A549 treated with RU486 at 1 μM for 4 hours (cell line): ENCODE results near the gene ZNF526. TPM values are rescaled to one million over a fixed set of nuclear protein-coding genes. Genes with fewer than 3 reads are reported as not detected.

Experiments used
- total RNA-seq: library from RNA; stranded (reverse); fragments of 200-300 nt; extraction: Qiagen RNA extraction; gene quantifications from 5 replicates; pipeline ENCODE4 v1.2.3, GENCODE V29; 2022; ENCODE audit warnings: low read depth

ZNF526 gene, protein sequence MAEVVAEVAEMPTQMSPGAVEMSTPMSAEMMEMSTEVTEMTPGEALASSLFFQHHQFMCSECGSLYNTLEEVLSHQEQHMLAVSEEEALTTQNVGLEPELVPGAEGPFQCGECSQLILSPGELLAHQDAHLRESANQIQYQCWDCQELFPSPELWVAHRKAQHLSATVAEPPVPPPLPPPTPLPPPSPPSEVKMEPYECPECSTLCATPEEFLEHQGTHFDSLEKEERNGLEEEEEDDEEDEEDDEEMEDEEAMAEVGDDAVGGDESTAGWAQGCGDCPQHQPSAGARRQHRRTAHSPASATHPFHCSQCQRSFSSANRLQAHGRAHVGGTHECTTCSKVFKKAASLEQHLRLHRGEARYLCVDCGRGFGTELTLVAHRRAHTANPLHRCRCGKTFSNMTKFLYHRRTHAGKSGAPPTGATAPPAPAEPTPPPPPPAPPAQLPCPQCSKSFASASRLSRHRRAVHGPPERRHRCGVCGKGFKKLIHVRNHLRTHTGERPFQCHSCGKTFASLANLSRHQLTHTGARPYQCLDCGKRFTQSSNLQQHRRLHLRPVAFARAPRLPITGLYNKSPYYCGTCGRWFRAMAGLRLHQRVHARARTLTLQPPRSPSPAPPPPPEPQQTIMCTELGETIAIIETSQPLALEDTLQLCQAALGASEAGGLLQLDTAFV
- 15.6 to 20.6 TPM (median 19.6 TPM) in 5 replicates for total RNA-seq

DNA sequence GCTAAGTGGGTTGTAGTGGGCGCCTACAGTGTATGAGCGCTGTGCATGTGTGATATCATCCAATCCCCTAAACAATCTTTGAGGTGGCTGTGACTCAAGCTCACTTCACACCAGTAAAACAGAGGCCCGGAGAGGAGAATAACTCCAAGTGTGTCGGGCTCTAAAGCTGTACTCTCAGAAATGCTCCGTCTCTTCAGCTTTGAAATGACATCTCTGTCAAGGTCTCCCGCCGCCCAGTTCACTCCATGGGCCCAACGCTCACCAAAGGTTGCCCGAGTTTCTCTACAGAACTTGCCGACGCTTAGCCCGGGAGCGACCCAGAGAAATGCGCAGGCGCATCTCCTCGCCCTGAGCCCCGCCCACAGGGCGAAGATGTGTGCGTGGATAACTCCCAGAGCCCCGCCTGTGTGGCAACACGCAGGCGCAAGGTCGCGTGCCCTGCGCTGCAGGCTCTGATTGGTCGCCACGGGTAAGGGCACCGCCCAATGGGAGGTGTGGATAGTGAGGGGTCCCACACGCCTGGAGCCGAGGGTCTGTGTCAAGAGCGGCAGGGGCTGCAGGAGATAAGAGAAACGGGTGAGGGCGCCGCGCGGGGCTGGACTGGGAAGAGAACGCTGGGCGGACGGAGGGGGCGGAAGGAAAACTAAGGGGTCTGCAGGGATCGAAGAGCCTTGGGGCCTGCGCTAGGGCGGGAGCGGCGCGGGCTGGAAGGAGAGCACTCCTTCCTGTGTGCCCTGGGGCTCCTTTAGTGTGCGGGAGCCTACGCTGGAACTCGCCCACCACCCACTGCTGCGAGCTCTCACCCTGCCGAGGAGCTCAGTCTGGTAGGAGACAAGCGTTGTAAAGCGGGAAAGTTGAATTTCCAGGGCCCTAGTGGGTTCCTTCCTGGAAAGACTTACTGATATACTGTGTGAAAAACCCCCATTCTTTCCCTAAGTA is at the start of gene ZNF526:
Gene ZNF526 (plus strand): TSS at position 501 of the 939 bp plus-strand sequence. CDS start 4,092 bp downstream, outside the sequence.

DNA sequence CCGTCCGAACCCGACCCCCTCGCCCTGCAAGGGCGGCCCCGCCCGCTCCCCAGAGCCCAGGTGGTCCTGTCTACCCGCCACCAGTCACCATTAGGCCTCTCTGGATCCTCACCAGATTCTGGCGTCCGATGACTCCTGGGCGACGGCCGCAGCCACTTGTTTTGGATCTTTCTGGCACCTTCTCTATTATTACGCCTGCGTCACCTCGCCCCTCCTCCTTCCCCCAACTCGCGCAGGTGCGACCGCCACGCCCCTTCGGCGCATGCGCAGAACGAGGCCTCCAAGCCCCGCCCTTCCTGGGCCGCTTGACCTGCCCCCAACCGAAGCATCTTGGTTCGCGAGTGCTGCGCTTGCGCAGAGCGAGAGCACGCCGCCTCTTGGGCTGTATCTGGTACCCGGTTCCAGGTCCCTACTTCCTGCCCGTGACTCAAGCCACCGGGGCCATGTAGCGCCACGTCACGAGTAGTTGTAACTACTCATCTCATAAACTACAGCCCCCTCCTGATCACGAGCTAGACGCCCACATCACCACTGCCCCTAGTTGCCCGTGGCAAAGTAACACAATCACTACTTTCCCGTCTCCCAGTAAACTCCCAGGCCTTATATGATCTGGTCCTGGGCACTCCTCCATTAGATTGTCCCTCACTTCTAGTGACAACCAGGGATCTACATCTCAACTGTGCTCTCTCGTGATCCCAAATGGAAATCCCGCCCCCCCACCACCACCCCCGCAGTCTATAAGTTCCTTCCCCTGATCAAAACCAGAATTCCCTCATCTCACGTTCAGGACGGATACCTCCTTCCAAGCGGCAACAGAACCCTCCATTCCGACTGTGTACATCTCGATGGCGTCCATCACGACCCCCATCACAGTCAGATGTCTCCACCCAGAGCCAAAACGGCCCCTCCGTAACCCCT is 2.3 kb upstream of the ZNF526 start, which contains the start of gene DEDD2:
Gene DEDD2 (minus strand): TSS at position 158 of the 918 bp plus-strand sequence. CDS start 670 bp downstream, outside the sequence.

DNA sequence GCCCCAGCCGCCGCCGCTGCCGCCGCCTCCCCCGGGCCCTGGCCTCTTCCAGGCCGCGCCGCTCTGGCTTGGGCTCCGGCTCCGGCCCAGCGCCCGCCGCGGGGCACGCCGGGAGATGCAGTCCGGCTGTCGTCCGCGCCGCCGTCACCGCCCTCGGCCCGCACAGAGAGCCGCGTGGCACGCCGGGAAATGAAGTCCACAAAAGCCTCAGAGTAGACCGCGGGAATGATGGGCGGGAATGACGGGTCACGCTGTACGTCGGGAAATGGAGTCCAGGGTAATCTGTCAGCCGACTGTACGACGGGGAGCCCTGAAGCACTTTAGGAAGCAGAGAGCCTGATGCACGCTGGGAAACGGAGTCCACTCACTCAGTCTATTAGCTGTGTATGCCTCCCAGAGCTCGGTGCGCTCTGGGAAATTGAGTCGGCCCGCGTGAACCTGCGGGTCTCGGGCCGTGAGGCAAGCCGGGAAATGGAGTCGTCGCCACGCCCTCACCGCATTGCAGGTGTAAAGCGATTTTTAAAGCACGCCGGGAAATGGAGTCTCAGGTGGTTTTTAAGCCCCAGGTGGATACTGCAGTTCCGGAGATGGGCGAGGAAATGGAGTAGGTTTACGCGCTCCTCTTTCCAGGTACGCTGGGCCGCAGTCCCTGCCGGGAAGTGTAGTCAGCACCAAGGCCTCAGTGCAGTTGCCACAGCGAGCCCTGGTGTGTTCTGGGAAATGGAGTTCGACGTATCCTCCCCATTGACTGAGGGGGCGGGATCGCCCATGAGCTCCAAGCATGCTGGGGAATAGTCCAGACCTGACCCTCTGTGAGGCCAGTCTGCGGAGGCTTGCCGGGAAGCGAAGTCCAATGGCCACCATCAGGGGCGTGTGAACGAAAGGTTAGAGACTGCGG is 22.6 kb downstream of the ZNF526 start, which contains the start of gene GSK3A:
Gene GSK3A (minus strand): TSS at position 91 of the 898 bp plus-strand sequence. CDS start 137 bp downstream, outside the sequence.

DNA sequence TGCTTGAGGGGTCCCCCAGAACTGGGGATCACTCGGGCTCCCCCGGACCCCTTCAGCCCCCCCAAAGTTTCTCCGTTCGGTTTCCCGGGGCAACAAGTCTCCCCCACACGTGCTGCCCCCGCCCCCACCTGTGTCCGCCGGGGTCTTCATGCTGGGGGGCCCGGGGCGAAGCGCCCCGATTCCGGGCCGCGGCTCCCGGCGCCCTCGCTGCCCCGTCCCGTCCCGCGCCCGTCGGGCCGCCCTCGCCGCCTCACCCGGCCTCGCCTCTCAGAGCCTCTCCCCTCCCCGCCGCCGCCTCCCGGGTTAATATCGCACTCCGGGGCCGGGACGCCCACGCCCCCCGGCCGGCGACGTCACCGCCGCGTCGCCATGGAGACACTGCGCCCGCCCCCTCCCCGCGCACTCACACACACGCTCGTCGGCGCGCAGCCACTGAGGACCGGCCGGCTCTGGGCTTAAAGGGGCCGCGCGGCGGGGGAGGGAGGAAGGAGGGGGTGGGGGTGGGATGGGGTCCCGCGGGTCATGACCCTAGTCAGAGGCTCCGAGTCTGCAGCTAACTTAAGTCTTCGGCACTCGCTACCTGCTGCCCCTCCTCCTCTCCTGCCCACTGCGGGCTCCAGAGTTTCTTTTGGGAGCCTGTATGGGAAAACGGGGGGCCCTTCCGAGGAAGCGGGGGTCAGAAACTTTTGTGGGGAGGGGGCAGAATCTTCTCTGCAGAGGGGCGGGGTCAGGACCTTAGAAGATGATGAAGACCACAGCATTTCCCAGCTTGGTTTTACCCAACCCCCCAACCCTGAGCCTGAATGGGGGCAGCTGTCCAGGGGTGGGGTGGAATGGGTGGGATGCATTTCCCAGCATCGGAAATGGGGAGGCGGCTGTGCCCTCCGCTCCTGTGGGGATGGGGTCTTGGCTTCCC is 35.0 kb downstream of the ZNF526 start, which contains the start of gene ERF:
Gene ERF (minus strand): TSS at position 279 of the 916 bp plus-strand sequence. CDS start 129 bp downstream, at position 150.

DNA sequence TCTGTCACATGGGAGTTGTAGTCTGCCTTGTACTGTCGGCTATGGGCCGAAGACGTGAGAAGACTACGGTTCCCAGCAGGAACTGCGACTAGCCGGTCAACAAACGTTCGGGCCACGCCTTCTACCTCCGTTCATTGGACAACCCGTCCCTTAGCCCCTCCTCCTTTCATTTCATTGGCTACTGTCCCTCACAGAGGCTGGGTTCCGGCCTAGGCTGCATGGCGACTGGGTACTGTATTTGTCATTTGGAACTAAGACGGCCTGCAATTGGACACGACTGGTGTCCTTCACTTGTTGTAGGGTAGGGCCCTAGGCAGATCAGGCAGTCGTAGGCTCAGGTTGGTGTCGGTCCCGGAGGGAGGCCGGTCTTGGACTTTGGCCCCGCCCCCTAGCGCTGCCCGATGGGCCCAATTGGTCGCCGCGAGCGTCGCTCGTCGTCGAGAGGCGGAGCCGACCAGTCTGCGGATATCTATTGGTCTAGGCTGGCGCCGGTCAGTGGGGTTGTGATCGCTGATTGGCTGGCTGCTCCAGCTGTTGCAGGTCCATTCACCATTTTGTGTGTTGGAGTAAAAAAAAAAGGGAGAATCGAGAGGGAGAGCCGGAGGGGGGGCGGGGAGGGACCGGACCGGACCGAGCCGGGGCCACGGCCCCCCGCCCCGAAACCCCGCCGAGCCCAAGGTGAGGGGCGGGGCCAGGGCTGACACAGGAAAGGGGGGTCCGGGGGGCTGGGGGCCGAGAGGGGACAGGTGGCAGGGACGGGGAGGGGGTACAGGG is 48.8 kb downstream of the ZNF526 start, which contains the start of gene CIC:
Gene CIC (plus strand): TSS at position 549 of the 774 bp plus-strand sequence. CDS start 2,532 bp downstream, outside the sequence.

Other genes with a start within 250 kb of the ZNF526 start
- gene ATP1A3, start 226.1 kb upstream of the ZNF526 start, total RNA-seq = 3.5 to 5.7 TPM (median 5.1 TPM) in 5 replicates
- gene GRIK5, start 150.1 kb upstream of the ZNF526 start, total RNA-seq = 0.37 to 1.6 TPM (median 0.47 TPM) in 5 replicates
- 27.3 to 39.3 TPM (median 37.1 TPM) in 5 replicates for gene ZNF574, start 144.1 kb upstream of the ZNF526 start, total RNA-seq
- gene POU2F2, start 87.9 kb upstream of the ZNF526 start, total RNA-seq = 0.28 to 0.62 TPM (median 0.47 TPM) in 5 replicates
- gene DEDD2, start 2.6 kb upstream of the ZNF526 start, total RNA-seq = 61.5 to 94.8 TPM (median 86.7 TPM) in 5 replicates
- 116 to 166 TPM (median 162 TPM) in 5 replicates for gene GSK3A, start 22.3 kb downstream of the ZNF526 start, total RNA-seq
- gene ERF, start 34.8 kb downstream of the ZNF526 start, total RNA-seq = 96.7 to 133 TPM (median 118 TPM) in 5 replicates
- 41.4 to 63.9 TPM (median 55.5 TPM) in 5 replicates for gene CIC, start 48.9 kb downstream of the ZNF526 start, total RNA-seq
- gene PRR19, start 81.8 kb downstream of the ZNF526 start, total RNA-seq = 3.9 to 5.0 TPM (median 3.9 TPM) in 5 replicates
- gene PAFAH1B3, start 82.3 kb downstream of the ZNF526 start, total RNA-seq = 131 to 155 TPM (median 150 TPM) in 5 replicates
- gene TMEM145, start 93.0 kb downstream of the ZNF526 start, total RNA-seq = 3.1 to 4.5 TPM (median 4.2 TPM) in 5 replicates
- 19.6 to 26.8 TPM (median 23.5 TPM) in 5 replicates for gene MEGF8, start 105.3 kb downstream of the ZNF526 start, total RNA-seq
- gene CNFN, start 170.0 kb downstream of the ZNF526 start, total RNA-seq = 37.4 to 59.3 TPM (median 47.4 TPM) in 5 replicates
- gene LIPE, start 207.1 kb downstream of the ZNF526 start, total RNA-seq = 1.1 to 3.3 TPM (median 3.0 TPM) in 5 replicates
- gene CXCL17, start 222.6 kb downstream of the ZNF526 start, total RNA-seq = 0.14 TPM in 1 of 5 replicates, not detected in the others